ENCODE measurements around the gene OARD1.

DNA sequence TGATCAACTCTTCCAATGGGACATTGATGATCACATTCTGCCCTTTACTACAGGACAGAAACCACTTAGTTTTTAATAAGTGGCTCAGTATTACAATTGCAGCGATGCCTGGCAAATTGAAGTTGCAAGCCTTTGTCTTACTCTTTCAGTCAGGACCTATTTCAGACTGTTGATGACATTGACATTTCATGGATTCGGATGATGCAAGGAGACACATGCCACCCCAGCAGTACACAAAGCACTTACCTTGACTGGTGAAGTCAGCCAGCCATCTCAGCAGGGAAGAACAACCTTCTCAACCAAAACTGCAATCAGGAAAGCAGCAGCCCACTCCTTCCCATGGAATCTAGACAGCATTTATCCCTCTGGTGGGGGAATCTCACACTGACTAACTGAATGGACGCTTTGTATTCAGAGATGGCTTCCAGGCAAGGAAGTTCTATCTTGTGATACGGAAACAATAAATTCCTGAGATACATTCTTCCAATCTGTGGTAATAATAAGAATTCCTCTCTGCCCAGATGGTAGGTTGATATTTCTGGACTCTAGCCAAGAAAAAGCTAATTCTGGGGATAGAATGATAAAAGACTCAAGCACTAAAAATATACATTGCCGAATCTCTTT is 25.4 kb upstream of the OARD1 start:
- no peak for TF ChIP-seq CTCF (conservative IDR thresholded peaks at IDR 0.05)
- no peak for TF ChIP-seq EZH2 (IDR thresholded peaks at IDR 0.05; ENCODE audit: low read depth)

Data from PC-9 (cell line).